Smooth muscle cell of bladder (primary cell): Measurements from ENCODE around the gene FABP6. TPM values are rescaled to one million over a fixed set of nuclear protein-coding genes. Genes with fewer than 3 reads are reported as not detected.

Experiments used
- total RNA-seq: library from RNA; depleted of rRNA; stranded (reverse); fragments of >200 nt; gene quantifications from 2 replicates; pipeline ENCODE4 v1.2.3, GENCODE V29; 2014

Gene FABP6, protein sequence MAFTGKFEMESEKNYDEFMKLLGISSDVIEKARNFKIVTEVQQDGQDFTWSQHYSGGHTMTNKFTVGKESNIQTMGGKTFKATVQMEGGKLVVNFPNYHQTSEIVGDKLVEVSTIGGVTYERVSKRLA
- total RNA-seq, result not detected in 2 replicates

DNA sequence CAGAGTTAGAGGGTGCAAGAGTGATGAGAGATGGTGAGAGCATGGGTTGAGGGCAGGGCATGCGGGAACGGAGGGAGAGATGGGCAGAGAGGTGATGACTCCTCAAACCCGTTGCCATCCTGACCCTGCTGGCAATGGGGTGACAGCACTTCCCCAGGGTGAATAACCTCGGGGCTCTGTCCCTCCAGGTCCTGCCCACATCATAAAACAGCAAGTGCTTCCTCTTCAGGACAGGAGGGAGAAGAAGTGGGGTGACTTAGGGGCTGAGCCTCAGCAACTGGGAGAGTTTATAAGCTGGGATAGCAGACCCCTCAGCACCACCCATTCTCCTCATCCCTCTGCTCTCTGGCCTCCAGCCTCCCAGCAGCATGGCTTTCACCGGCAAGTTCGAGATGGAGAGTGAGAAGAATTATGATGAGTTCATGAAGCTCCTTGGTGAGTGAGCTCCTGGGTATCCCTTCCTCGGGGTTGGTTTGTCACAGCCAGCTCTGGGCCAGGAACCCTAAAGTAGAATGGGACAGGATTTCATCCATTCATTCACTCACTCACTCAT is at the start of gene FABP6:
TSS of gene FABP6 (plus strand) at position 317 of the 553 bp plus-strand sequence. CDS start at position 369, 52 bp downstream.

Other genes starting within 250 kb of the FABP6 start
- 39.3 and 45.7 TPM in 2 replicates for gene TTC1, start 220.4 kb upstream of the FABP6 start, total RNA-seq
- 15.8 and 16.7 TPM in 2 replicates for gene PWWP2A, start 110.1 kb upstream of the FABP6 start, total RNA-seq
- gene CCNJL, start 83.1 kb downstream of the FABP6 start, total RNA-seq, result 0.14 and 0.18 TPM in 2 replicates
- gene C1QTNF2, start 141.1 kb downstream of the FABP6 start, total RNA-seq, result 0.28 and 0.37 TPM in 2 replicates
- 3.0 TPM in 2 replicates for gene FAM200C, start 170.5 kb downstream of the FABP6 start, total RNA-seq
- 81.5 and 88.8 TPM in 2 replicates for gene SLU7, start 189.6 kb downstream of the FABP6 start, total RNA-seq
- gene PTTG1, start 192.3 kb downstream of the FABP6 start, total RNA-seq, result 47.0 and 62.2 TPM in 2 replicates